Subcutaneous abdominal adipose tissue (tissue), 5 donors: ENCODE measurements around the gene TPGS2.

ENCODE experiments used
- H3K27ac ChIP-seq: one replicate; pipeline ENCODE4 v1.7.0; 2013; ENCODE audit warnings: low read depth, mild to moderate bottlenecking, inconsistent platforms, low read length, moderate library complexity
- H3K27me3 ChIP-seq, 5 donors: one replicate each; pipeline ENCODE4 v1.7.0; 2013; ENCODE audit warnings: low read length in 5 of 5, inconsistent platforms in 1 of 5; ENCODE audit not compliant: control insufficient read depth in 5 of 5, insufficient read depth in 4 of 5
- H3K36me3 ChIP-seq, 5 donors: one replicate each; pipeline ENCODE4 v1.7.0; 2013; ENCODE audit warnings: low read length in 5 of 5; ENCODE audit not compliant: control insufficient read depth in 5 of 5, insufficient read depth in 5 of 5
- H3K4me1 ChIP-seq, 5 donors: one replicate each; pipeline ENCODE4 v1.7.0; 2013; ENCODE audit warnings: low read length in 5 of 5, mild to moderate bottlenecking in 3 of 5, moderate library complexity in 1 of 5; ENCODE audit not compliant: control insufficient read depth in 5 of 5, insufficient read depth in 5 of 5
- H3K4me3 ChIP-seq, 5 donors: one replicate each; pipeline ENCODE4 v1.7.0; 2013; ENCODE audit warnings: low read length in 5 of 5, low read depth in 1 of 5
- H3K9ac ChIP-seq, 5 donors: one replicate each; pipeline ENCODE4 v1.7.0; 2013; ENCODE audit warnings: low read length in 5 of 5, mild to moderate bottlenecking in 4 of 5, moderate library complexity in 3 of 5
- H3K9me3 ChIP-seq, 5 donors: one replicate each; pipeline ENCODE4 v1.7.0; 2013; ENCODE audit warnings: low read length in 5 of 5; ENCODE audit not compliant: control insufficient read depth in 5 of 5
- donor health status: healthy.
- donor health status: healthy.
- donor health status: healthy.
- donor health status: healthy.
- donor health status: healthy.

The TPGS2 gene

DNA sequence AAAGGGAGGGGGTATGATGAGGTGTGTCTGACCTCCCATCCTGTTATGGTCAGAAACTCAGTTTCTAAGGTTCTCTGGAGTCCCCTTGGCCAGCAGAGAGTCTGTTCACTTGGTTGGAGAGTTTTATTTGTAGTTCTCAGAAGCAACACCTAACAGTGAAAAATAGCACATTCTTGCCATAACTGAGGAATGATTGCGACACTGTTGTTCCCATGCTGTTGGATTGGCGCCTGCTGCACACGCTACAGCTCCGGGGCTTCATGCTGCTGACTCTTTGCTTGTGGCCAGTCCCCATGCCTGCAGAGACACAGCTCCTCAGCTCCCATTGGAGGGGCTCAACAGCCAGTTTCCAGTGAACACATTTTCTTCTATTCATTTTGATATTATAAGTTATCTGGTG lies 42.1 kb downstream of the TPGS2 start:
- H3K27me3 ChIP-seq, result no peaks in the 10 kb centered on the region
- no peak overlapping the region for H3K9ac ChIP-seq
- H3K9me3 ChIP-seq, result no peaks in the 10 kb centered on the region
- no peak overlapping the region for H3K4me3 ChIP-seq
- peaks cover 3 to 26% (median 19%) of the 10 kb centered on the region in 5 donors for H3K4me1 ChIP-seq
- H3K36me3 ChIP-seq, result peaks cover 0 to 20% (median 10%) of the 10 kb centered on the region in 5 donors
- H3K27ac ChIP-seq, result peak overlapping the region; percentile 60

DNA sequence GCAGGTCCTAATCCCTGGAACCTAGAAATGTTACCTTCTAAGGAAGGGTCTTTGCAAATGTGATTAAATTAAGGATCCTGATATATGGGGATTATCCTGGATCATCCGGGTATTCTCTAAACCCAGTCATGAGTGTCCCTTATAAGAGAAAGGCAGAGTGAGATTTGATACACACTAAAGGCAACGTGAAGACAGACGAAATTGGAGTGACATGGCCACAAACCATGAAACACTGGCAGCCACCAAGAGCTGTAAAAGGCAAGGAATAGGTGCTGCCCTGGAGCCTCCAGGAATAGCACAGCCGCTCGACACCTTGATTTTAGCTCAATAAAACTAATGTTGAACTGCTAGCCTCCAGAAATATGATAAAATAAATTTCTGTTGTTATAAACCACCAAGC lies 45.0 kb downstream of the TPGS2 start:
- H3K27ac ChIP-seq, result no peak overlapping the region
- no peaks in the 10 kb centered on the region for H3K9me3 ChIP-seq
- peaks cover 0 to 6% (median 3%) of the 10 kb centered on the region in 5 donors for H3K36me3 ChIP-seq
- no peak overlapping the region for H3K4me3 ChIP-seq
- H3K9ac ChIP-seq, result no peak overlapping the region
- peaks cover 3 to 49% (median 32%) of the 10 kb centered on the region in 5 donors for H3K4me1 ChIP-seq
- H3K27me3 ChIP-seq, result no peaks in the 10 kb centered on the region

DNA sequence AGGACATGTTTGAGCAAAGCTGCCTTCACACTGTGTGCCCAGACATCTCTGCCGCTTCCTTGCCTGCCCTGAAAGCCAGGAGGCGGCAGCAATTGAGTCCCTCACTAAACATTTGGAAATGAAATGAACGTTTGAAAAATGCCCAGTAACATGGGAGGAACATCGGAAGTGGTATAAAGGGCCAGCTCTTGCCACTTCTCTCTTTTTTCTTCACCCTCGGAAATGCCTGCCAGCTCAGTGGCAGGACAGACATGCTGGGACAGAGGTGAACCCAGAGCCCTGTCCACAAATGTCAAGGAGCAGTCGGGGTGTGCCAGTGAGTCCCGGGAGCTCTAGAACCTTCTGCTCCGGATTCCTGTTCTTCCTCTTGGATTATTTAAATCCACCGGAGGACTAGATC lies 46.1 kb downstream of the TPGS2 start:
- Histone ChIP-seq H3K9me3 (no peaks in the 10 kb centered on the region), H3K27ac (peak overlapping the region; percentile 42), H3K36me3 (peaks cover 0 to 6% (median 0%) of the 10 kb centered on the region in 5 donors), H3K4me1 (peaks cover 3 to 56% (median 33%) of the 10 kb centered on the region in 5 donors), H3K9ac (peak overlapping the region in 1 of 5 donors; percentile 6), H3K4me3 (no peak overlapping the region), H3K27me3 (no peaks in the 10 kb centered on the region)

DNA sequence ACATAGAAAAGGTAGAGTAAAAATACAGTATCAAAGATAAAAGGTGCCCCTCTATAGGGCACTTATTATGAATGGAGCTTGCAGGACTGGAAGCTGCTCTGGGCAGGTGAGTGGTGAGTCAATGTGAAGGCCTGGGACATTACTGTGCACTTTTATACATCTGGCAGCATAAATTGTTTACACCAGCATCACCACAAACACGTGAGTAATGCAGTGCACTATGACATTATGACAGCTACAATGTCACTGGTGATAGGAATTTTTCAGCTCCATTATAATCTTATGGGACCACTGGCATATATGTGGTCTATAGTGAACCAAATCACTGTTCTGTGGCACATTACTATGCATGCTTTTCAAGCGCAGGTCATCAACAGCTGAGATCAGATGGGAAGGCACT lies 48.1 kb downstream of the TPGS2 start:
- peaks cover 0 to 3% (median 0%) of the 10 kb centered on the region in 5 donors for H3K36me3 ChIP-seq
- no peaks in the 10 kb centered on the region for H3K9me3 ChIP-seq

DNA sequence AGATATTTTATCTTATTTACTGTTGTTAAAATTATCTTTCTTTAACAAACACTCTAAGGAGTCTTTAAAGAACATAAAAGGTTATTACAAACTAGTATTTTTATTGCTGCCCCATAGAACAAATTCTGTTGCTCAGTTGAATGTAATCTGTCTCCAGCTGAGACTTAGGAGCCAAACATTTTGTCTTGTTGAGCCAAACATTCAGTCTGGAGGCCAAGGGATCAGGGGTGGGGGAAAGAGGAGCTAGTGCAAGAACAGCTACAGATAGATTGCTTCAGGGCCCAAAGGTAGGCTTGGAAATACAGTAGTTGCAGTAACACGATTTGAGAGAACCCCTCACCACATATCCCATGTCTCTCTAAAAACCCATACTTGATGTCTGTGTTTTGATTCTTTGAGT lies 51.2 kb downstream of the TPGS2 start:
- Histone ChIP-seq H3K9ac (no peak overlapping the region), H3K4me3 (no peak overlapping the region), H3K36me3 (peaks cover 0 to 3% (median 0%) of the 10 kb centered on the region in 5 donors), H3K9me3 (no peaks in the 10 kb centered on the region), H3K4me1 (peaks cover 2 to 45% (median 14%) of the 10 kb centered on the region in 5 donors), H3K27me3 (peaks cover 0 to 2% (median 0%) of the 10 kb centered on the region in 5 donors), H3K27ac (no peak overlapping the region)

More for the DNA sequence above, 48.1 kb downstream of the TPGS2 start:
- Histone ChIP-seq H3K27ac (no peak overlapping the region), H3K27me3 (no peaks in the 10 kb centered on the region), H3K9ac (no peak overlapping the region), H3K4me1 (peaks cover 0 to 43% (median 14%) of the 10 kb centered on the region in 5 donors), H3K4me3 (no peak overlapping the region)

DNA sequence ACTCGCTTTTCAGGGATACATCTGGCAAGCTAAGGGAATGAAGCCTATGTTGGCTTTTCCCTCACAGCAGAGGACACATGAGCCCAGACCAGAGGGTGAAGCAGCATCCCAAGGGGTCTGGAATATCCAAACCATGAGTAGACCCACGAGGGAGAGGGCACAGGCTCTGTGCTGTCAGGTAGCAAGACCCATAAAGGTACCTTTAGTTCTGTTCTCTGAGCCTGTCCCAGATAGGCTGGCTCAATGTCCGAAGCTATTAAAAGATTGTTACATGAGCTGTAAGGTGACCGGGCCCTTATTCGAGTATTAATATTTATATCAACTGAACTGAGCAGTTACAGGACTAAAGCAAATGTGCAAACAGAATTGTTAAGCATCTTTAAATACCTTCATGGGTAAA lies 52.2 kb downstream of the TPGS2 start:
- Histone ChIP-seq H3K9ac (no peak overlapping the region), H3K4me1 (peaks cover 2 to 38% (median 14%) of the 10 kb centered on the region in 5 donors), H3K27me3 (peaks cover 0 to 2% (median 0%) of the 10 kb centered on the region in 5 donors), H3K4me3 (no peak overlapping the region), H3K27ac (no peak overlapping the region), H3K9me3 (no peaks in the 10 kb centered on the region), H3K36me3 (peaks cover 0 to 3% (median 0%) of the 10 kb centered on the region in 5 donors)

DNA sequence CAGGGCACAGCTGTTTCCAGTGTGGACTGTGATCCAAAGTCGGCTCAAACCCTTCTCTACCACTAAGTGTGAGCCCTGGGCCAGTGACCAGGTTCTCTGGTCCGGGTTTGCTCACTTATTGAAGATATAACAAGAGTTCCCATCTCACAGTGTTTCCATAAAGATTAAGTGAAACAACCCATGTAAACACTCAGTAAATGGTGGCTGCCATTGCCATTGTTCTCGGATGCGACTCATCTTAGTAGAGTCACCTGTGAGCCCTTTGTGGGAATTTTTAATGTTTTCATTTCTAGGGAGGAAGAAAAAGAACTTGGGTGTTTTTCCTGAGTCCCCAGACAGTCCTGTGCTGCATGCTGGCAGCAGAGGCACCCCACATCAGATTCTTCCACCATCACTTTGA lies 53.4 kb downstream of the TPGS2 start:
- Histone ChIP-seq H3K9me3 (no peaks in the 10 kb centered on the region), H3K9ac (no peak overlapping the region), H3K36me3 (no peaks in the 10 kb centered on the region), H3K27ac (no peak overlapping the region), H3K4me3 (no peak overlapping the region), H3K27me3 (peaks cover 0 to 2% (median 0%) of the 10 kb centered on the region in 5 donors), H3K4me1 (peaks cover 2 to 31% (median 14%) of the 10 kb centered on the region in 5 donors)

DNA sequence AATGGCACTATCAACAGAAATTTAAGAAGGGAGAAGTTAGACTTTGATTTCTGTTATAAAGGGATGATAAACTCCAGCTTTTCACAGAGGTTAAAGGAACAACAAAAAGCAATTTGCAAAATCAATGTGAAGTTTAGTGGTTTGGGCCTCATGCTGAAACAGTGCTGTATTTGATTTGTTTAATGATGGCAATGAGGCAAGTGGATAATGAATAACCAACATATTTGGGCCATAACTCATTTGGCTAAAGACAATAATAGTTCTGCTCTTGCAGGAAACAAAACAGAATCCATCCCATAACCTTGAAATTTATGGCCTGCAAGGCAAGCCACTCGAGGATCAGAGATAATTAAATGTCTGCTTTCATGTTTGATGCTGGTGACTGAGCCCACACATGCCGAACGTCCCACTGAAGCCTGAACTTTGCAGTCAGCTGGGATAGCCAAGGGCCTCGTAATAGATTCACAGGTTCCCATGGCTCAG lies 56.5 kb downstream of the TPGS2 start:
- Histone ChIP-seq H3K27me3 (peaks cover 0 to 2% (median 0%) of the 10 kb centered on the region in 5 donors), H3K9me3 (no peaks in the 10 kb centered on the region), H3K4me3 (no peak overlapping the region), H3K36me3 (no peaks in the 10 kb centered on the region), H3K9ac (no peak overlapping the region), H3K4me1 (peaks cover 0 to 4% (median 0%) of the 10 kb centered on the region in 5 donors), H3K27ac (no peak overlapping the region)

DNA sequence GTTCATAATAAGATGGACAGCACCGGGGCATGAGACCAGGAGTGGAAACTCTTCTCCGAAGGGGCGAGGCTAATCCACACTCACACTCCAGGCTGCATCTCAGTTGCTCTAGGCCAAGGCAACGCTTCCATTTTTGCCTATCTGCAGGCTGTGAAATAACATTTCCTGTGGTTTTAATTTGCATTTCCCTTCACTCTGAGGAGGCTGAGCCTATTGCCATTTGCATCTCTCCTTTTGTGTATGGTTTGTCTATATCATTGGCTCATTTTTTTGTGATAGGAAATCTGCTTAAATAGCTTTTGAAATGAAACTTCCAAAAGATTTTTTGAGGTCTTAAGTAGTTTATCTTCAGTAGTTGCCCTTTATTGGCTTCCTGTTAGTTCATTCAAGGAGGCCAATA lies 57.6 kb downstream of the TPGS2 start:
- no peak overlapping the region for H3K9ac ChIP-seq

DNA sequence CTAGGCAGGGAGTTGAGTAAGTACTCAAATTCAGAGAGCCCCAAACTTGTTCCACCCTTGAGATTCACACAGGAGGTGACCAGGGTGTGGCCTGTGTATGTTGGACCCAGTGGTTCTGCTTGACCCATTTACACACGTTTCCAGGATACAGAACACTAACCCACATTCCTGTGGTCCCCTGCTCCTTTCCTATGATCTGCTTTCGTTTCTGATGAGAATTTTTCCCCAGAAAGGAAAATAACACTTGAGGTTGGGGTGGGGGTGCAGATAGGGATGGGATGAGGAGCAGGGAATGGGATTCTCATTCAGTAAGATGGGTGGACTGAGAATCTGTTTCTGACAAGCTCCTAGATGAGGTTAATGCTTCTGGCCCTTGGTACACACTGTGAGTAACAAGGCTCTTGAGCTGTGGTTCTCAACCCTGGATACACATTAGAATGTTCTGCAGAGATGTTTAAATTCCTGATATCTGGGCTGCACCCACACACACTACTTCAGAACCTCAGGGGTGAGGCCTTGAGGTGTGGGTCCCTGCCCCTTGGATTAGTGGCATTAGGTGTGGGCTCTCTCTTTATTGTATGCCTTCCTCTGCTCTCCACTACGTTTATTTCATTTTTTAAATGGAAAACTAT lies 58.4 kb downstream of the TPGS2 start:
- Histone ChIP-seq H3K27me3 (peaks cover 0 to 2% (median 0%) of the 10 kb centered on the region in 5 donors), H3K36me3 (no peaks in the 10 kb centered on the region), H3K27ac (no peak overlapping the region), H3K4me1 (peaks cover 0 to 3% (median 0%) of the 10 kb centered on the region in 5 donors), H3K4me3 (no peak overlapping the region), H3K9me3 (no peaks in the 10 kb centered on the region), H3K9ac (no peak overlapping the region)

More for the DNA sequence above, 57.6 kb downstream of the TPGS2 start:
- Histone ChIP-seq H3K36me3 (no peaks in the 10 kb centered on the region), H3K4me1 (peaks cover 0 to 3% (median 0%) of the 10 kb centered on the region in 5 donors), H3K27me3 (peaks cover 0 to 2% (median 0%) of the 10 kb centered on the region in 5 donors), H3K9me3 (no peaks in the 10 kb centered on the region), H3K27ac (no peak overlapping the region), H3K4me3 (no peak overlapping the region)
